Measurements from ENCODE around the gene KLHL25. TPM values are rescaled to one million over a fixed set of nuclear protein-coding genes. Genes with fewer than 3 reads are reported as not detected.

Gene KLHL25
- total and polyA plus RNA-seq, 4 donors = 2.3 to 34.2 (median 11.4) TPM

GRCh38 chr15:85773970-85774369, 20.8 kb downstream of the KLHL25 start:
- Histone ChIP-seq H3K9ac (ENCODE audit: low read depth in 1 of 2, low read length in 2 of 2) (no peak overlapping the region), H3K36me3 (ENCODE audit: control insufficient read depth in 4 of 4, insufficient read depth in 3 of 4, low read depth in 1 of 4, low read length in 3 of 4) (peaks cover 0 to 3% (median 0%) of the 10 kb centered on the region in 4 donors), H3K27me3 (ENCODE audit: control insufficient read depth in 4 of 4, insufficient read depth in 4 of 4, low read length in 3 of 4) (no peaks in the 10 kb centered on the region), H3K27ac (ENCODE audit: low read depth in 1 of 2, low read length in 2 of 2) (no peak overlapping the region), H3K4me3 (ENCODE audit: low read depth in 1 of 3, low read length in 3 of 3) (no peak overlapping the region), H3K4me1 (ENCODE audit: control insufficient read depth in 4 of 4, insufficient read depth in 4 of 4, low read length in 3 of 4) (peaks cover 12 to 53% (median 39%) of the 10 kb centered on the region in 4 donors), H3K9me3 (ENCODE audit: control insufficient read depth in 4 of 4, low read length in 3 of 4) (no peaks in the 10 kb centered on the region)
- TF ChIP-seq HNF4A (conservative IDR thresholded peaks at IDR 0.05) (no peak), HNF4G (IDR thresholded peaks at IDR 0.05) (no peak), EGR1 (IDR thresholded peaks at IDR 0.05; ENCODE audit: low read depth in 2 of 2) (no peak)
- no peak for DNase-seq (ENCODE audit: low spot score)
- WGBS = 94% methylated on average over 10 of the region's 10 CpGs

GRCh38 chr15:85773249-85773648, 21.5 kb downstream of the KLHL25 start:
- Histone ChIP-seq H3K27ac (ENCODE audit: low read depth in 1 of 2, low read length in 2 of 2) (peak overlapping the region; percentile 75 to 85), H3K4me3 (ENCODE audit: low read depth in 1 of 3, low read length in 3 of 3) (no peak overlapping the region), H3K27me3 (ENCODE audit: control insufficient read depth in 4 of 4, insufficient read depth in 4 of 4, low read length in 3 of 4) (no peaks in the 10 kb centered on the region), H3K9me3 (ENCODE audit: control insufficient read depth in 4 of 4, low read length in 3 of 4) (no peaks in the 10 kb centered on the region), H3K36me3 (ENCODE audit: control insufficient read depth in 4 of 4, insufficient read depth in 3 of 4, low read depth in 1 of 4, low read length in 3 of 4) (peaks cover 0 to 5% (median 0%) of the 10 kb centered on the region in 4 donors), H3K9ac (ENCODE audit: low read depth in 1 of 2, low read length in 2 of 2) (no peak overlapping the region), H3K4me1 (ENCODE audit: control insufficient read depth in 4 of 4, insufficient read depth in 4 of 4, low read length in 3 of 4) (peaks cover 12 to 51% (median 37%) of the 10 kb centered on the region in 4 donors)
- WGBS = 93% methylated on average over 12 of the region's 12 CpGs
- DNase-seq (ENCODE audit: low spot score) = no peak
- TF ChIP-seq HNF4A (conservative IDR thresholded peaks at IDR 0.05) (no peak), JUND (IDR thresholded peaks at IDR 0.05) (no peak), NR2F2 (IDR thresholded peaks at IDR 0.05) (no peak), EGR1 (IDR thresholded peaks at IDR 0.05; ENCODE audit: low read depth in 2 of 2) (no peak), HNF4G (IDR thresholded peaks at IDR 0.05) (no peak), RXRA (IDR thresholded peaks at IDR 0.05) (no peak), ZBTB33 (IDR thresholded peaks at IDR 0.05) (no peak), ATF3 (IDR thresholded peaks at IDR 0.05) (no peak), RAD21 (IDR thresholded peaks at IDR 0.05) (no peak), GABPA (IDR thresholded peaks at IDR 0.05 in 1 of 2, conservative IDR thresholded peaks at IDR 0.05 in 1 of 2) (no peak), TAF1 (conservative IDR thresholded peaks at IDR 0.05) (no peak), CTCF (IDR thresholded peaks at IDR 0.05; ENCODE audit: low read depth, low read length, missing input control) (no peak), MAX (IDR thresholded peaks at IDR 0.05) (no peak), REST (IDR thresholded peaks at IDR 0.05) (no peak), FOXA2 (IDR thresholded peaks at IDR 0.05) (no peak), SP1 (IDR thresholded peaks at IDR 0.05) (no peak), YY1 (IDR thresholded peaks at IDR 0.05) (no peak), FOXA1 (IDR thresholded peaks at IDR 0.05) (no peak)
